Measurements from ENCODE around the gene RNU11.

Gene RNU11

GRCh38 chr1:28632560-28632959 is 15.8 kb upstream of the RNU11 start:
- H3K4me3 ChIP-seq (IDR thresholded peaks at IDR 0.05; ENCODE audit: insufficient read depth, low read depth, low read length), result no peak overlapping the region
- H3K79me2 ChIP-seq (ENCODE audit: insufficient read depth, low read depth), result no peaks in the 10 kb centered on the region
- H3K9ac ChIP-seq, result no peak overlapping the region
- H3K27ac ChIP-seq, result no peak overlapping the region
- no peaks in the 10 kb centered on the region for H3K27me3 ChIP-seq (ENCODE audit: insufficient read depth, low read depth)
- 0 out of 2 replicates have a peak, but pooled peaks cover 2% of the 10 kb centered on the region for H4K20me1 ChIP-seq (ENCODE audit: insufficient read depth)
- H3K36me3 ChIP-seq (ENCODE audit: insufficient read depth), result no peaks in the 10 kb centered on the region
- H2AFZ ChIP-seq (ENCODE audit: low read depth), result no peak overlapping the region
- no peak for TF ChIP-seq CTCF (conservative IDR thresholded peaks at IDR 0.05; ENCODE audit: low read depth, low read length)
- peaks cover 11% of the 10 kb centered on the region for H3K4me1 ChIP-seq (ENCODE audit: low read depth, poor library complexity, severe bottlenecking)
- H3K4me2 ChIP-seq, result no peak overlapping the region

GRCh38 chr1:28640766-28641165 is 7.6 kb upstream of the RNU11 start:
- no peaks in the 10 kb centered on the region for H3K36me3 ChIP-seq (ENCODE audit: insufficient read depth)
- no peak overlapping the region for H2AFZ ChIP-seq (ENCODE audit: low read depth)
- peak overlapping the region; percentile 71; the same call in 1 of the 2 replicates for H3K4me2 ChIP-seq
- H3K27me3 ChIP-seq (ENCODE audit: insufficient read depth, low read depth), result no peaks in the 10 kb centered on the region
- 0 out of 2 replicates have a peak, but pooled peaks cover 4% of the 10 kb centered on the region for H4K20me1 ChIP-seq (ENCODE audit: insufficient read depth)
- peaks cover 31% of the 10 kb centered on the region for H3K4me1 ChIP-seq (ENCODE audit: low read depth, poor library complexity, severe bottlenecking)
- no peak overlapping the region for H3K9ac ChIP-seq
- peaks cover 35% of the 10 kb centered on the region for H3K79me2 ChIP-seq (ENCODE audit: insufficient read depth, low read depth)
- no peak; the same call in 1 of the 2 replicates for TF ChIP-seq CTCF (conservative IDR thresholded peaks at IDR 0.05; ENCODE audit: low read depth, low read length)
- peak overlapping the region; percentile 29; the same call in 1 of the 2 replicates for H3K27ac ChIP-seq
- no peak overlapping the region for H3K4me3 ChIP-seq (IDR thresholded peaks at IDR 0.05; ENCODE audit: insufficient read depth, low read depth, low read length)

GRCh38 chr1:28642056-28642846 is 6.1 kb upstream of the RNU11 start:
- peak overlapping the region; percentile 71 for H3K4me2 ChIP-seq
- TF ChIP-seq CTCF (conservative IDR thresholded peaks at IDR 0.05; ENCODE audit: low read depth, low read length), result no peak
- peaks cover 35% of the 10 kb centered on the region for H3K79me2 ChIP-seq (ENCODE audit: insufficient read depth, low read depth)

GRCh38 chr1:28642847-28643635 is 5.4 kb upstream of the RNU11 start, which contains the start of gene TAF12:
TAF12 (minus strand) TSS chr1:28643067; CDS start chr1:28622081, 20,986 bp downstream.
- Histone ChIP-seq H3K27ac (peak within 1 kb of the TSS; percentile 87), H2AFZ (ENCODE audit: low read depth) (peak within 1 kb of the TSS; percentile 81), H3K36me3 (ENCODE audit: insufficient read depth) (no peaks in the 10 kb centered on the region), H3K79me2 (ENCODE audit: insufficient read depth, low read depth) (peaks cover 35% of the 10 kb centered on the region), H3K4me1 (ENCODE audit: low read depth, poor library complexity, severe bottlenecking) (peaks cover 42% of the 10 kb centered on the region), H3K27me3 (ENCODE audit: insufficient read depth, low read depth) (no peaks in the 10 kb centered on the region), H4K20me1 (ENCODE audit: insufficient read depth) (0 out of 2 replicates have a peak, but pooled peaks cover 4% of the 10 kb centered on the region), H3K9ac (peak within 1 kb of the TSS; percentile 78), H3K4me3 (IDR thresholded peaks at IDR 0.05; ENCODE audit: insufficient read depth, low read depth, low read length) (peak within 1 kb of the TSS; percentile 83), H3K4me2 (peak within 1 kb of the TSS; percentile 91)
- TF ChIP-seq CTCF (conservative IDR thresholded peaks at IDR 0.05; ENCODE audit: low read depth, low read length), result peak; percentile 71

More at GRCh38 chr1:28642056-28642846, 6.1 kb upstream of the RNU11 start:
- Histone ChIP-seq H3K27ac (peak overlapping the region; percentile 87), H3K4me3 (IDR thresholded peaks at IDR 0.05; ENCODE audit: insufficient read depth, low read depth, low read length) (peak overlapping the region; percentile 83), H3K36me3 (ENCODE audit: insufficient read depth) (no peaks in the 10 kb centered on the region), H3K27me3 (ENCODE audit: insufficient read depth, low read depth) (no peaks in the 10 kb centered on the region), H4K20me1 (ENCODE audit: insufficient read depth) (0 out of 2 replicates have a peak, but pooled peaks cover 4% of the 10 kb centered on the region), H3K4me1 (ENCODE audit: low read depth, poor library complexity, severe bottlenecking) (peaks cover 35% of the 10 kb centered on the region), H3K9ac (peak overlapping the region; percentile 78; the same call in 1 of the 2 replicates), H2AFZ (ENCODE audit: low read depth) (peak overlapping the region; percentile 81)

All from KMS-11 (cell line).